CD14-positive monocyte (primary cell): Measurements from ENCODE around the gene HLA-A. TPM values are rescaled to one million over a fixed set of nuclear protein-coding genes. Genes with fewer than 3 reads are reported as not detected.

Experiments
- DNase-seq, 3 donors: peaks; one replicate each; pipeline ENCODE4 v3.0.0-alpha.2; 2011 to 2022
- H2AFZ ChIP-seq: 2 replicates; pipeline ENCODE4 v1.6.0; 2012; ENCODE audit warnings: mild to moderate bottlenecking, low read depth, low read length, inconsistent platforms; ENCODE audit not compliant: insufficient read depth, poor library complexity, severe bottlenecking
- H3K27ac ChIP-seq, 2 donors: 1 replicate in 1 of 2; 2 replicates in 1 of 2; pipeline ENCODE4 v1.5.1; 2012 to 2013; ENCODE audit warnings: low read length in 2 of 2, control low read depth in 1 of 2, inconsistent platforms in 1 of 2, low read depth in 1 of 2, mild to moderate bottlenecking in 1 of 2
- H3K27me3 ChIP-seq, 2 donors: one replicate each; pipeline versions ENCODE4 v1.6.0 to v1.6.1; 2011 to 2013; ENCODE audit warnings: low read length in 2 of 2; ENCODE audit not compliant: control insufficient read depth in 2 of 2, insufficient read depth in 2 of 2
- H3K36me3 ChIP-seq, 2 donors: replicated peaks in 1 of 2; 1 replicate in 1 of 2; 2 replicates in 1 of 2; pipeline versions ENCODE4 v1.5.1 to v1.6.1; 2012 to 2013; ENCODE audit warnings: low read length in 2 of 2, control low read depth in 1 of 2, inconsistent platforms in 1 of 2, mild to moderate bottlenecking in 1 of 2; ENCODE audit not compliant: insufficient read depth in 2 of 2, control insufficient read depth in 1 of 2
- H3K4me1 ChIP-seq, 2 donors: 1 replicate in 1 of 2; 2 replicates in 1 of 2; pipeline versions ENCODE4 v1.5.1 to v1.6.1; 2012 to 2013; ENCODE audit warnings: low read length in 2 of 2, control low read depth in 1 of 2, inconsistent platforms in 1 of 2, mild to moderate bottlenecking in 1 of 2, moderate library complexity in 1 of 2; ENCODE audit not compliant: insufficient read depth in 2 of 2, control insufficient read depth in 1 of 2
- H3K4me2 ChIP-seq: replicated peaks from 2 replicates; pipeline ENCODE3; 2012; ENCODE audit warnings: low read length, moderate library complexity, mild to moderate bottlenecking; ENCODE audit not compliant: poor library complexity, severe bottlenecking; ENCODE audit errors: extremely low read depth
- H3K4me3 ChIP-seq, 3 experiments: fragments of 200-600 bp in 1 of 3; sonication (generic) in 1 of 3; replicated peaks in 1 of 3; 1 replicate in 2 of 3; 2 replicates in 1 of 3; pipeline ENCODE4 v1.5.1; 2011 to 2013; ENCODE audit warnings: low read length in 3 of 3, mild to moderate bottlenecking in 3 of 3, control low read depth in 2 of 3, low read depth in 2 of 3, inconsistent platforms in 1 of 3, moderate library complexity in 1 of 3
- H3K79me2 ChIP-seq: 2 replicates; pipeline ENCODE4 v1.6.0; 2012; ENCODE audit warnings: mild to moderate bottlenecking, control low read depth, inconsistent platforms, low read length, moderate library complexity; ENCODE audit not compliant: insufficient read depth
- H3K9ac ChIP-seq: 2 replicates; pipeline ENCODE4 v1.6.0; 2017; ENCODE audit warnings: low read length, mild to moderate bottlenecking; ENCODE audit not compliant: insufficient read depth, poor library complexity, severe bottlenecking
- H3K9me3 ChIP-seq, 2 donors: replicated peaks in 1 of 2; 1 replicate in 1 of 2; 2 replicates in 1 of 2; pipeline versions ENCODE4 v1.5.1 to v1.6.1; 2012 to 2013; ENCODE audit warnings: low read length in 2 of 2, control low read depth in 1 of 2; ENCODE audit not compliant: control insufficient read depth in 1 of 2, insufficient read depth in 1 of 2
- H4K20me1 ChIP-seq: 2 replicates; pipeline ENCODE4 v1.6.0; 2012; ENCODE audit warnings: mild to moderate bottlenecking, low read length, control low read depth, moderate library complexity; ENCODE audit not compliant: insufficient read depth
- H3K27ac Mint-ChIP-seq, 7 donors: one replicate each; pipeline ENCODE4 v1.8.0; 2020; ENCODE audit warnings: mild to moderate bottlenecking in 7 of 7, mixed read lengths in 7 of 7, moderate library complexity in 6 of 7, inconsistent platforms in 2 of 7
- H3K27me3 Mint-ChIP-seq, 3 donors: one replicate each; pipeline ENCODE4 v1.8.0; 2021 to 2022; ENCODE audit warnings: low read depth in 3 of 3, mild to moderate bottlenecking in 3 of 3, mixed read lengths in 3 of 3, moderate library complexity in 3 of 3, inconsistent platforms in 1 of 3
- H3K36me3 Mint-ChIP-seq, 2 donors: one replicate each; pipeline ENCODE4 v1.8.0; 2020; ENCODE audit warnings: mixed read lengths in 2 of 2, inconsistent platforms in 1 of 2, mild to moderate bottlenecking in 1 of 2
- H3K4me1 Mint-ChIP-seq: one replicate; pipeline ENCODE4 v1.8.0; 2020; ENCODE audit warnings: mild to moderate bottlenecking, mixed read lengths
- H3K4me3 Mint-ChIP-seq, 2 donors: one replicate each; pipeline ENCODE4 v1.8.0; 2020; ENCODE audit warnings: mild to moderate bottlenecking in 2 of 2, mixed read lengths in 2 of 2, moderate library complexity in 1 of 2
- H3K9me3 Mint-ChIP-seq, 7 donors: one replicate each; pipeline ENCODE4 v1.8.0; 2020 to 2022; ENCODE audit warnings: mixed read lengths in 7 of 7, mild to moderate bottlenecking in 6 of 7, moderate library complexity in 6 of 7, inconsistent platforms in 2 of 7
- CTCF ChIP-seq: fragments of 200-600 bp; IDR thresholded peaks from one replicate; pipeline ENCODE4 v1.8.0; 2022; ENCODE audit warnings: antibody characterized with exemption, mild to moderate bottlenecking
- WGBS: methylation state at CpG from one replicate; pipeline ENCODE4 v1.1.5; 2013; ENCODE audit warnings: missing lambda C conversion rate; ENCODE audit not compliant: insufficient coverage; 5-methylcytosine and 5-hydroxymethylcytosine counted together
- intact Hi-C, 2 donors: fragments of 100-400 bp; cut with micrococcal nuclease; formaldehyde crosslinking; loops; one replicate each; pipeline versions ENCODE4 v1.15.0 to v1.15.1; 2023
- polyA plus RNA-seq, 3 donors: library from polyadenylated mRNA; depleted of rRNA in 1 of 3; unstranded in 2 of 3; stranded (reverse) in 1 of 3; fragments of 300-500 nt in 2 of 3; fragments of >200 nt in 1 of 3; fragmentation: Illumina TruSeq in 2 of 3; gene quantifications; 1 replicate in 2 of 3; 2 replicates in 1 of 3; pipeline ENCODE4 v1.2.3, GENCODE V29; 2012 to 2021

Gene HLA-A
- polyA plus RNA-seq, 3 donors: 1,518 to 2,788 (median 1,574) TPM

GRCh38 chr6:29938746-29939508 is 3.4 kb upstream of the HLA-A start:
- H3K9ac ChIP-seq: no peak overlapping the region
- no peaks in the 10 kb centered on the region for H3K9me3 ChIP-seq
- H3K27me3 ChIP-seq: no peaks in the 10 kb centered on the region
- peaks cover 0 to 5% of the 10 kb centered on the region in 2 donors for H3K36me3 ChIP-seq
- peak in 1 of 3 donors; percentile 46 for DNase-seq
- TF ChIP-seq CTCF: no peak
- peaks cover 0 to 5% (median 5%) of the 10 kb centered on the region in 3 donors for H3K27me3 Mint-ChIP-seq
- WGBS: 71% methylated on average over 2 of the region's 9 CpGs
- no peak overlapping the region for H2AFZ ChIP-seq
- peaks cover 13% of the 10 kb centered on the region for H4K20me1 ChIP-seq
- H3K4me1 Mint-ChIP-seq: peaks cover 33% of the 10 kb centered on the region
- H3K9me3 Mint-ChIP-seq: peaks cover 0 to 5% (median 2%) of the 10 kb centered on the region in 7 donors
- H3K4me1 ChIP-seq: peaks cover 21 to 23% of the 10 kb centered on the region in 2 donors
- H3K27ac Mint-ChIP-seq: peak overlapping the region in 4 of 7 donors; percentile 31 to 67 (median 46)
- peaks cover 26% of the 10 kb centered on the region for H3K79me2 ChIP-seq
- no peak overlapping the region for H3K4me3 Mint-ChIP-seq
- no peak overlapping the region for H3K4me2 ChIP-seq
- intact Hi-C loops: no loop called here
- no peak overlapping the region for H3K4me3 ChIP-seq
- H3K36me3 Mint-ChIP-seq: peaks cover 9 to 11% of the 10 kb centered on the region in 2 donors
- H3K27ac ChIP-seq: no peak overlapping the region

DNA sequence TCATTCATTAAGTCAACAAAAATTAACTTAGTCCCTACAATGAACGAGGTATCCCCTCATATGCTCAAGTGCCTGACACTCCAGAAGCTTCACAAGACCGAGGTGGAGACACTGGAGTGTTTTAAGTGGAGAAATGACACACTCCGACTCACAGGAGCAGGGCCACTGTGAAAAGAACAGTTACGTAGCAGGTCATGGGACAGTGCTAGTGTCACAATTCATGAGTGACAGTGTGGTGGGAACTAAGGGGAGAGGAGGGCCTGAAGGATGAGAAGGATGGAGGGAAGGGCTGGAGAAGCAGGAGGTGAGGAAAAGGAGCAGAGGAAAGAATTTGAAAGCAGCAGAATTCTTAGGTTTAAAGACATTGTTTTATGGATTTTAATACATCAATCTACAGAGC is 1.3 kb upstream of the HLA-A start:
- Mint-ChIP-seq H3K27me3 (peaks cover 0 to 5% (median 5%) of the 10 kb centered on the region in 3 donors), H3K27ac (peak overlapping the region; percentile 100), H3K4me1 (peaks cover 54% of the 10 kb centered on the region), H3K36me3 (peaks cover 28 to 30% of the 10 kb centered on the region in 2 donors), H3K9me3 (peaks cover 0 to 5% (median 3%) of the 10 kb centered on the region in 7 donors), H3K4me3 (peak overlapping the region; percentile 89)
- 0% methylated on average over 3 of the region's 4 CpGs for WGBS
- Histone ChIP-seq H3K36me3 (peaks cover 18 to 19% of the 10 kb centered on the region in 2 donors), H3K27me3 (no peaks in the 10 kb centered on the region), H3K4me1 (peaks cover 36 to 44% of the 10 kb centered on the region in 2 donors), H3K9ac (peak overlapping the region; percentile 98), H3K4me2 (peak overlapping the region; percentile 75), H3K79me2 (peaks cover 44% of the 10 kb centered on the region), H2AFZ (peak overlapping the region; percentile 22), H3K27ac (peak overlapping the region; percentile 50 to 99), H4K20me1 (peaks cover 33% of the 10 kb centered on the region), H3K9me3 (no peaks in the 10 kb centered on the region), H3K4me3 (peak overlapping the region in 1 of 3 experiments; percentile 89)
- DNase-seq: peak; percentile 77 to 95 (median 81)
- no peak for TF ChIP-seq CTCF
- intact Hi-C loops: loop anchor here in 1 of 2 donors (2.0 to 10.0 kb wide), 2 partner anchors 14 to 216 kb away; partner anchors contain the start of gene HLA-F
